ENCODE measurements around the gene CFAP54. TPM values are rescaled to one million over a fixed set of nuclear protein-coding genes. Genes with fewer than 3 reads are reported as not detected.

The CFAP54 gene
- polyA plus RNA-seq, 2 of the 4 experiments (the other 2 are of a cell fraction): 0.70 to 1.2 TPM

DNA sequence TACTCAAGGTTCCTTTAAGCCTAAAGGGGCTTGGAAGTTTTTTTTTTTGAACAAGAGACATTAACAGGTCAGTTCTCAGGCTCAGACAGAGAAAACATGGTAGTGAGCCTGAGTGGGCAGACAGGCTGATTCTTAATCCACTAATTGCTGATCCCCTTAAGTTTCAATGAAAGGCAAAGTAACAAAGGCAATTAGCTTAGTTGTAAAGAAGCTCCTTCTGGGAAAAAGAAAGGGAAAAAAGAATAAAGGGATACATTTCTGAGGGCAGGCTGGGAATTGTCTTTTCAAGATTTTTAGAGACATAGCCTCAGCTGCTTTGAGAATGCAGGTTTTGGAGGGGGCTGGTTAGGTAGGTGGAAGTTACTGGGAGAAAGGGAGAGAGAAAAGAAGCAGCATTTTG is 133.8 kb downstream of the CFAP54 start:
- Histone ChIP-seq H3K4me3 (no peak overlapping the region), H3K4me1 (no peaks in the 10 kb centered on the region), H3K4me2 (no peak overlapping the region), H3K27ac (no peak overlapping the region), H3K9me3 (no peaks in the 10 kb centered on the region)
- DNase-seq (ENCODE audit: low read depth in 1 of 2, low spot score in 1 of 2) (no peak), ATAC-seq (no peak), FAIRE-seq (no peak)
- ChIA-PET POLR2A (no interaction called here), CTCF (no interaction called here)
- no peak for TF ChIP-seq CEBPB (IDR thresholded peaks at IDR 0.05)
- TF ChIP-seq TFCP2L1 (CRISPR knock-in tag; IDR thresholded peaks at IDR 0.05): no peak
- no peak for TF ChIP-seq HEYL (CRISPR knock-in tag; IDR thresholded peaks at IDR 0.05)
- TF ChIP-seq POLR2AphosphoS2 (conservative IDR thresholded peaks at IDR 0.05; ENCODE audit: low read length): no peak
- no peak for TF ChIP-seq KDM5A (IDR thresholded peaks at IDR 0.05)
- TF ChIP-seq GATA3 (IDR thresholded peaks at IDR 0.05; ENCODE audit: borderline replicate concordance): no peak
- TF ChIP-seq RNF2 (IDR thresholded peaks at IDR 0.05; ENCODE audit: borderline replicate concordance, low read depth): no peak
- no peak for TF ChIP-seq PHF8 (IDR thresholded peaks at IDR 0.05; ENCODE audit: borderline replicate concordance, low read depth)
- TF ChIP-seq NFE2L2 (conservative IDR thresholded peaks at IDR 0.05; ENCODE audit: low read length): no peak

GRCh38 chr12:96623656-96624217 is 134.4 kb downstream of the CFAP54 start:
- no peak for FAIRE-seq
- Histone ChIP-seq H3K4me1 (no peaks in the 10 kb centered on the region), H3K9me3 (no peaks in the 10 kb centered on the region), H3K27ac (no peak overlapping the region), H3K4me2 (no peak overlapping the region), H3K4me3 (no peak overlapping the region)
- no peak for ATAC-seq
- no peak for DNase-seq (ENCODE audit: low read depth in 1 of 2, low spot score in 1 of 2)
- ChIA-PET POLR2A (no interaction called here), CTCF (no interaction called here)
- WGBS (ENCODE audit: missing lambda C conversion rate): 24% methylated on average over 4 of the region's 4 CpGs
- TF ChIP-seq JUNB (IDR thresholded peaks at IDR 0.05) (no peak), CBX8 (IDR thresholded peaks at IDR 0.05) (no peak), MAZ (IDR thresholded peaks at IDR 0.05; ENCODE audit: borderline replicate concordance, low read depth, low read length) (no peak), HEYL (CRISPR knock-in tag; IDR thresholded peaks at IDR 0.05) (no peak), POLR2AphosphoS2 (conservative IDR thresholded peaks at IDR 0.05; ENCODE audit: low read length) (no peak), GATA3 (IDR thresholded peaks at IDR 0.05; ENCODE audit: borderline replicate concordance) (no peak), CHD4 (IDR thresholded peaks at IDR 0.05; ENCODE audit: borderline replicate concordance) (no peak), CEBPB (IDR thresholded peaks at IDR 0.05) (no peak)

DNA sequence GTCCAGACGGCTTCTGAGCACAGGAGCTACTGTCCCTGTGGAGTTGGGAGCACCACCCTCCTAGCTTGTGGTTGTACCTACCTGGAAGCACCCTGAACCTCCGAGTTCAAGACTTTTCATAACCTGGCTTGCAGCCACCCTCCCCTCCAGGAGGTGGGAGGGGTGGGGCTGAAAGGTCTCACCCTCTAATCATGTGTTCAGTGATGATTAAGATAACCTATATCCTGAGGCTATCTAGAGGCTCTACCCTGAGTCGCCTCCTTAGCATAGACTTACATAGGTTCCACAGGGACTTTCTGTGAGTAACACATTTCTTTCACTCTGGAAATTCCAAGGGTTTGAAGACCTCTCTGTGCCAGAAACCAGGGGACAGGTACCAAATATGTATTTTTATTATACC is 146.5 kb downstream of the CFAP54 start:
- DNase-seq (ENCODE audit: low read depth in 1 of 2, low spot score in 1 of 2): no peak
- H3K4me2 ChIP-seq: no peak overlapping the region
- no peaks in the 10 kb centered on the region for H3K9me3 ChIP-seq
- TF ChIP-seq, protein P1, sequence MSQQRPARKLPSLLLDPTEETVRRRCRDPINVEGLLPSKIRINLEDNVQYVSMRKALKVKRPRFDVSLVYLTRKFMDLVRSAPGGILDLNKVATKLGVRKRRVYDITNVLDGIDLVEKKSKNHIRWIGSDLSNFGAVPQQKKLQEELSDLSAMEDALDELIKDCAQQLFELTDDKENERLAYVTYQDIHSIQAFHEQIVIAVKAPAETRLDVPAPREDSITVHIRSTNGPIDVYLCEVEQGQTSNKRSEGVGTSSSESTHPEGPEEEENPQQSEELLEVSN (IDR thresholded peaks at IDR 0.05; ENCODE audit: borderline replicate concordance, low read depth): no peak
- TF ChIP-seq RCOR1 (IDR thresholded peaks at IDR 0.05; ENCODE audit: low read depth, low read length): no peak
- TF ChIP-seq ZNF302 (CRISPR knock-in tag; IDR thresholded peaks at IDR 0.05): no peak
- no peak for TF ChIP-seq MYC (IDR thresholded peaks at IDR 0.05; ENCODE audit: borderline replicate concordance, low read length)
- TF ChIP-seq, protein P2, sequence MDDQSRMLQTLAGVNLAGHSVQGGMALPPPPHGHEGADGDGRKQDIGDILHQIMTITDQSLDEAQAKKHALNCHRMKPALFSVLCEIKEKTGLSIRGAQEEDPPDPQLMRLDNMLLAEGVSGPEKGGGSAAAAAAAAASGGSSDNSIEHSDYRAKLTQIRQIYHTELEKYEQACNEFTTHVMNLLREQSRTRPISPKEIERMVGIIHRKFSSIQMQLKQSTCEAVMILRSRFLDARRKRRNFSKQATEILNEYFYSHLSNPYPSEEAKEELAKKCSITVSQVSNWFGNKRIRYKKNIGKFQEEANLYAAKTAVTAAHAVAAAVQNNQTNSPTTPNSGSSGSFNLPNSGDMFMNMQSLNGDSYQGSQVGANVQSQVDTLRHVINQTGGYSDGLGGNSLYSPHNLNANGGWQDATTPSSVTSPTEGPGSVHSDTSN (IDR thresholded peaks at IDR 0.05): no peak
- H3K27ac ChIP-seq: no peak overlapping the region
- POLR2A ChIA-PET: no interaction called here
- CTCF ChIA-PET: interaction anchor here (0.6 kb wide), 1 partner anchor 1760 kb away, joined by 3 read pairs; no protein-coding TSS in a partner anchor
- FAIRE-seq: no peak
- H3K4me3 ChIP-seq: no peak overlapping the region
- WGBS (ENCODE audit: missing lambda C conversion rate): 16% methylated on average over 3 of the region's 3 CpGs
- ATAC-seq: no peak
- H3K4me1 ChIP-seq: no peaks in the 10 kb centered on the region

GRCh38 chr12:96636895-96637294 is 147.5 kb downstream of the CFAP54 start:
- ATAC-seq (no peak), FAIRE-seq (no peak), DNase-seq (ENCODE audit: low read depth in 1 of 2, low spot score in 1 of 2) (no peak)
- no peak overlapping the region for H3K4me2 ChIP-seq
- H3K4me1 ChIP-seq: no peaks in the 10 kb centered on the region
- 49% methylated on average over 5 of the region's 5 CpGs for WGBS (ENCODE audit: missing lambda C conversion rate)
- H3K9me3 ChIP-seq: no peaks in the 10 kb centered on the region
- no peak overlapping the region for H3K4me3 ChIP-seq
- ChIA-PET CTCF (no interaction called here), POLR2A (no interaction called here)
- no peak overlapping the region for H3K27ac ChIP-seq
- TF ChIP-seq USF2 (IDR thresholded peaks at IDR 0.05) (no peak), JUN (IDR thresholded peaks at IDR 0.05) (no peak), KDM1A (IDR thresholded peaks at IDR 0.05; ENCODE audit: low read depth) (no peak), RAD21 (conservative IDR thresholded peaks at IDR 0.05 in 1 of 2, IDR thresholded peaks at IDR 0.05 in 1 of 2) (no peak), CHD4 (IDR thresholded peaks at IDR 0.05; ENCODE audit: borderline replicate concordance) (no peak), PHF8 (IDR thresholded peaks at IDR 0.05; ENCODE audit: borderline replicate concordance, low read depth) (no peak), RARB (CRISPR knock-in tag; IDR thresholded peaks at IDR 0.05) (no peak), HDAC2 (IDR thresholded peaks at IDR 0.05) (no peak), CBX2 (IDR thresholded peaks at IDR 0.05; ENCODE audit: borderline replicate concordance, low read depth) (no peak)
- TF ChIP-seq, protein P3, sequence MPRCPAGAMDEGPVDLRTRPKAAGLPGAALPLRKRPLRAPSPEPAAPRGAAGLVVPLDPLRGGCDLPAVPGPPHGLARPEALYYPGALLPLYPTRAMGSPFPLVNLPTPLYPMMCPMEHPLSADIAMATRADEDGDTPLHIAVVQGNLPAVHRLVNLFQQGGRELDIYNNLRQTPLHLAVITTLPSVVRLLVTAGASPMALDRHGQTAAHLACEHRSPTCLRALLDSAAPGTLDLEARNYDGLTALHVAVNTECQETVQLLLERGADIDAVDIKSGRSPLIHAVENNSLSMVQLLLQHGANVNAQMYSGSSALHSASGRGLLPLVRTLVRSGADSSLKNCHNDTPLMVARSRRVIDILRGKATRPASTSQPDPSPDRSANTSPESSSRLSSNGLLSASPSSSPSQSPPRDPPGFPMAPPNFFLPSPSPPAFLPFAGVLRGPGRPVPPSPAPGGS (IDR thresholded peaks at IDR 0.05): no peak
- TF ChIP-seq, protein P1 (IDR thresholded peaks at IDR 0.05; ENCODE audit: borderline replicate concordance, low read depth): no peak
- TF ChIP-seq, protein P2 (IDR thresholded peaks at IDR 0.05): no peak
